ENCODE data around the gene HOXA6.

The HOXA6 gene

GRCh38 chr7:27137640-27138315 lies 9.8 kb downstream of the HOXA6 start:
- DNase-seq, result peak; percentile 20

GRCh38 chr7:27134392-27134791 lies 13.2 kb downstream of the HOXA6 start:
- DNase-seq, result peak; percentile 89

DNA sequence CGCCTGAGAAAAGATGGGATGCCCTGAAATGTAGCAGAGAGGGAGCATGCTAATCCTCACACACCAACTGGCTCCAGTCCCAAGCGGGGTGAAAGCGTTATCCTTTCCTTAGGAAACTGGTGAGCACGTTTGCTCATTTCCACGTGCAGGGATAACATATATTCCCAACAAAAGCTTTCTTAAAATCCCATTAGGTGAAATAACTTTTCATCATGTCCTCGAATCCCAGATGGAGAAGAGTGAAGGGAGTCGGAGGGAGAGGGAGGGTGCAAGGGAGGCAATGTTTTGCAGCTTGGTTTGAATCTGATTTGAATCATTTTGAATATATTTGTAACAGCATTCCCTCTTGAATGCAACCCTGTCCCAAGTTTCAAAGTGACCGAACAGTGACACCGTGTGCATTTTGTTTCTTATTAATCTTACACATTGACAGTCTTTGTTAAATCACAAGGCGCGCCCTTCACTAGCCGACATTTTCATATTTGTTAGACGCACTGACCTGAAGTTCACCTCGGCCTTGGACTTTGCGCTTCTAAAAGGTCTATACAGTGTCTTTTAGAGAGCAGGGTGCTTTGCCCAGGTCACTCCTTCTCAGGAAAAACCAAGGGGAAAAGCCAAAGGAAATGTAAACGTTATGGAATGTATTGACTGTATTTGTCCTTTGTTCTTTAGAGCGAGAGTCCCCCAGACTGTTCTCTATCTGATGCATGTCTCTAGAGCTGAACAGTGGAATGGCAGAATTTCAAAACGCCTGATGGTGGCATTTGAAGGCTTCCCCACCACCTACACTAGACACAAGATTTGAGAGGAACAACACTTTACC lies 14.0 kb downstream of the HOXA6 start:
- DNase-seq, result no peak

DNA sequence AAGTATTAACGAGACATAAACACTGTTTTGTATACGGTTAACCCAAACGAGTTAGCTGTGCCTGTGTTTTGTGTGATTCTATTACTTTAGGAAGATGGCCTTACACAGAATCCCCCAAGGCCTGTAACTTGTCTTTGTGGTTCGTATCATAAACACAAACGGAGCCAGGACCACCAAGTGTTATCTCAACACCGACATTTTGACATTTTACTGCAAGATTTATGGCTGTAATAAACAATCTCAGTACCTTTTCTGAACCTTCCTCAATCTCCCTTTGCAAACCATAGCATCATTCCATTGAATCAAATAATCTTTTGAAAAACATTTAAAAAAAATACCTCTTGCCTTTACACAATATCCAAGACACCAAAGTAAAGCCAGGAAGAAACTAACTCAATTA lies 14.6 kb downstream of the HOXA6 start:
- DNase-seq, result no peak

DNA sequence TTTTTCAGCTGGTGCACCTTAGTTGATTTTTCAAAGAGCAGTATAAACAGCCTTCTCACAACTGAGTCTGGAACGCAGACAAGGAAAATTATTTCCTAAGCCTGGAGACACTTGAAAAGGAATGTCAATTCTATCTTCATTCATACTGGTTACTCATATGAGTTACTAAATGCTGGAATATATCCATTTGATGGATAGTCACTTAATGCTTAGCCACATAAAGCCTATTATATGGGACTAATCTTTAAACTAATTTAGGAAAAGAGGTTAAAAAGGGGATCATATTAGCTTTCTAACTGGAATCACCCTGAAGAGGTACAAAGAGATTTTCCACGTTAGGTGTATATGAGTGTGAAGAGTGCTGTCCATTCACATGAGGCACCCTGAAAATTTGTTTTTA lies 15.4 kb downstream of the HOXA6 start:
- DNase-seq, result no peak

GRCh38 chr7:27131390-27131819 lies 16.2 kb downstream of the HOXA6 start:
- no peak for DNase-seq

DNA sequence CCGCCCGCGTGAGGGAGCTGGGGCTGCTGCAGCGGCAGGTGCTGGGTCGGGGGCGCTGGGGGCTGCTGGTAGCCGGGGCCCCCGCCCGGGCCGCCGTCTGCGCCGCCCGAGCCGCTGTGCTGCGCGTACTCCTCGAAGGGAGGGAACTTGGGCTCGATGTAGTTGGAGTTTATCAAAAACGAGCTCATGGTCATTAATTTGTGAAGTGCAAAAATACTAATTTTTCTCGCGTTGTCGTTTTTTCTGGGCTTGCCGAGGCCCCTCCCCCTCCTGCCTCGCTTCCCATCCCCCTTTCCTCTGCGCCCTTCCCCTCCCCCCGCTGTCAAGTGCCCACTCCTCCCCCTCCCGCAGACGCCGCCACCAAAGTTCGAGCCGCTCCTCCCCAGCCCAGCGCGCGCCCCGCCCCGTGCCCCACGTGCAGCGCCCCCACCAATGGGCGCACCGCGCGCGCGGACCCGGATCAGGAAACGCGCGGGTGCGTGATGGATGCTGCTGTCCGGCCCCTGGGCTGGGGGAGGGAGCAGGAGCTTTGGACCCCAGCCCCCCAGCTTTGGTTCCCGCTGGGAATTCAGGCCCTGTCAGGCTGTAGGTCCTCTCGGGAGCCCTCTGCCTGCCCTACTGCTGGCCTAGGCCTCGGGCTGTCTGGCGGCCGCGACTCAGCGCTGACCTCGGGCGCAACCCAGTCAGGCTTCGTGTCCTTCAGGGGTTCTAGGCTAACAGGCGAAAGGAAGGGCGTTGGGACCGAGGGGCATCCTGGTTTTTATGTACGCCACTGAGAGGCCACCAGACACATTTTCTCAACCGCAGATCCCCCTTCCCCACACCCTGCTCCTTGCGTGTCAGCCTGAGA lies 16.8 kb downstream of the HOXA6 start, which contains the start of gene HOXA4:
HOXA4 (minus strand) TSS at position 218 of the 850 bp plus-strand sequence; CDS start at position 194, 24 bp downstream.
- DNase-seq, result peak; percentile 90

DNA sequence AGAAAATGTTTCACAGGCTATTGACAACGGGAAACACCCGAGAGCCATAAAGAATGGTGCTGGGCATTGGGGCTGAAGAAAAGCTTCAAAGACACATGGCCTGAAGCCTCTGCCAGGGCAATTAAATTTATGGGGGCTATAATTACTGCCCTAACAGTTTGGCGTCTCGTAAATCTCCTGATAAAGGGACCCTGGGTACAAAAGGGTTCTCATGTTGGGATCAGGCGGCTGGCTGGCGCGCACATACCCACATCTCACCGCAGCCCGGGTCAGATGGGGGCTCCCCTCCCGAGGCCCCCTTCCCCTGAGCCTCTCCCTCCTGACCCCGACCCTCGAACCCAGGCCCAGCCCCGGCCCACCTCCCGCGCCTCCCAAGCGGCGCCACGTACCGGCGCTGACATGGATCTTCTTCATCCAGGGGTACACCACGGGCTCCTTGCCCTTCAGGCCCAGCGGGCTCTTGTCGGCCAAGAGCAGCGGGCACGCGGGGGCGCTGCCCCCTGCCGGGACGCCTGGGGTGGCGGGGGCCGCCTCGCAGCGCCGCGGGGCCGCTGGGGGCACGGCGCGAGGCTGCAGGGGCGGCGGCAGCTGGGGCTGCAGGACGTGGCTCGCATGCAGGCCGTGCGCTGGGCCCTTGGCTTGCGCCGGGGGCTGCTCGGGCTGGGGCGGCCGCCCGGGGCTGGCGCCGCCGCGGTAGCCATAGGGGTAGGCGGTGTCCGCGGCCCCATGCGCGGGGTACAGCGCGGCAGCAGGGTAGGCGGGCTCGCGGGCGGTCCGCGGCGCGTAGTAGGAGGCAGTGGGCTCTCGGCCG lies 17.6 kb downstream of the HOXA6 start:
- no peak for DNase-seq

- no peak for DNase-seq
These were observed 18.5 kb downstream of the HOXA6 start for GRCh38 chr7:27128776-27129728.

DNA sequence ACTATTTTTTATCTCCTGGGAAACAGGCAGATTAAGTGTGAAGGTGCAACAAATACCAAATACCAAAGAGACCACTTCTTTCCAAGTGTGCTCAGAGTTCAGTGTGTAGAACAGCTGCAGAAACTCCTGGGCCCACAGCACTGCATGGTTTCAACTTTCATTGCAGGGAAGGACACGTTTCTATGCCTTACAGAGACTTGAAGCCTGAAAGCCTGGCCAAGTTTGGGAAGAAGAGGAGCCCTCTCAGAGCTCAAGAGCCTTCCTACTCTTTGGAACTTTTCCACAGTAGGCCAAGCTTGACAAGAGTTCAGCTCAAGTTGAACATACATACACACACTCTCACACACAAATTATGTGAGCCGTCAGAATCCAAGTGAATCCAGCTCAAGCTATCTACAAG lies 19.5 kb downstream of the HOXA6 start:
- DNase-seq, result no peak

GRCh38 chr7:27126596-27127327 lies 20.8 kb downstream of the HOXA6 start:
- DNase-seq, result no peak

GRCh38 chr7:27125986-27126394 lies 21.6 kb downstream of the HOXA6 start:
- DNase-seq, result no peak

DNA sequence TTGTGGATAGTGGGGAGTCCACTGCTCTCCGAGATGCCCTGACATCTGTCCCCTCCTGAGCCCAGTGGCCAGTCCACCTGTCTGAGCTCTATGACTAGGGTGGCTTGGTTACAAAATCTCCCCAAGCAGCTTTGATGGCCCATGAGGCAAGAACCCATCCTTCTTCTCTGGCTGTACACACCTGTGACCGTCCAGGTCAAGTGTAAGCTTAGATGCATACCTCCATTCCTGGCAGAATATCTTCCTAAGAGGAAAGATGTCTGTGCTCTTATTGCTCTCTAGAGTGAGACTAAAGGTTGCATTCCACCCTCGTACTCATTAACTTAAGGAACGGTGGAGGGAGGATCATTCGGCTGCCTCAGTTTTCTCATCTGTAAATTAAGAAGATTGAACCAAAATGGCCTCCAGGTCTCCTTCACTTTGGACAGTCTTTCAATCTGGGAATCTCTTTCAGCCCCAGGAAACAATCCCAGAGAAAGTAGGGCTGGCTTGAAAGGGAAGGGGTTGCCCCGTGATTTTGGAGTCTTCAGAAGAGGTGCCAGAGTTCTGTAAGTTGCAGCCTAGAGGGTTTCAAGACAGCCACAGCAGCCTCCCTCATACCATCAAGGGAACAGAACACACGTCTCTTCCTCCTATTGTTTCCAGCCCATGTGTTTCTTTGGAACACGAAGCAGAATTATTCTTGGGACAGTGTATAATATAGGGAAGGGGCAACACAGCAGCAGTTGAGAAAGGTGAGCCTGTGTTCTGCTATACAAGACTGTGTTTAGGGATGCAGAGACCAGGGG lies 22.5 kb downstream of the HOXA6 start:
- no peak for DNase-seq

DNA sequence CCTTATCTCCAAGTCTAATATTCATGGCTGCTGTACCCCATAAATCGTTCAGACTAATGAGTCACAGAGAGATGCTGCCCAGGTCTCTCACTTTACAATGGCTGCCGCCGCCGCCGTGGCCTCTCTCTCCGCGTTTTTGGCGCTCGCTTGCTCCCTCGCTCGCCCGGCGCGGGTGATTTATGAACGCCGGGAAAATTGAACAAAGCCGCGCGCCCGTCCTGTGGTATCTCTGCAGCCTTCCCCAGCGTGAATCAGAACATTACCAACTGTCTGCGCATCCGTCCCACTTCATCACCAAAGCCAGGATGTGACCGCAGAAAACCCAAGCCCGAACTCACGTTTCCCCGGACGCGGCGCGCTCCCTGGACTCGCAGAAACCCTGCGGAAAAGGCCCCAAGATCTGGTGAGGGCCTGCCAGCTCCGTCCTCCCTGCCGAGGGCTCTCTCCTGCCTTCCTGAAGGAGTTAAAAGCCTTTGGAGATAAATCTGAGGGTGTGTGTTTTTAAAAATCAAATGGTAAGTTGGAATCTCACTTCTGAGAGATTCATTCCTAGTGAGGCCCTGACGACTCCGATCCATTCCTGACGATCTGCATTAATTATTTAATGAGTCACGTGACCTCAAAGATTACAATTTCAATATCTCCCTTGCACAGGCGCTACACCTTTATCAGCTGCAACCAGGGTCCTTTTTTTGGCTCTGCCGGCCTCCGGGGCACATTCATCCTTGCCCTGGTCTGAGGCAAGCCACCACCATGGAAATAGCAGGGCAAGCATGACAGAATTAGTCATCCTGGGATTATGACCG lies 23.3 kb downstream of the HOXA6 start:
- DNase-seq, result peak; percentile 81

GRCh38 chr7:27123477-27124053 lies 24.0 kb downstream of the HOXA6 start:
- no peak for DNase-seq

DNA sequence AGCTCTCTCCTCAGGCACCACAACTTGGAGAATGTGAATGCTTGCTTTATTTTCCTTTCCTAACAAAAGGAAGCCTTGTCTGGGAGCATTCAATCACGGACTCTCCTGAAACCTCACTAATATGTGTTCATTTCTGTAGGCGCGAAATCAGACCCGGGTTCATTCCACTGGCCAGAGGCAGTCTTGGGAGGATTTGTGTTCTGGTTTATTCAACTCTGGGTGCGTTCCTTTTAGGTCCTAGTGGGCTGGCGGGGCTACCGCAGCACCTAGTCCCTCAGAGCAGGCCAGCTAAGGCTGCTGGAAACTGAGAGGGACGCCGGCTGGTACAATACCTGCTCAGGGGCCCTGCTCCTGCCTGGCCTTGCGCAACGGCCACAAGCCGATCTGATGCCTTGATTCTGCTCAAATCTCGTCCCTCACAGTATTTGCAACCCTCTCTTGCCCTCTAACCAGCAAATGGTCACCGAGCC lies 24.5 kb downstream of the HOXA6 start:
- DNase-seq, result no peak

- no peak for DNase-seq
These were observed 25.3 kb downstream of the HOXA6 start for GRCh38 chr7:27122077-27122910.

All from fibroblast of skin of right quadriceps (primary cell).